SK-N-SH (cell line): ENCODE data around the gene NLGN1. TPM values are rescaled to one million over a fixed set of nuclear protein-coding genes. Genes with fewer than 3 reads are reported as not detected.

ENCODE experiments used
- CHD2 ChIP-seq: fragments of 150-350 bp; IDR thresholded peaks from 2 replicates; pipeline ENCODE4 v1.6.1; 2018; ENCODE audit warnings: low read length; ENCODE audit not compliant: partially characterized antibody
- ELF1 ChIP-seq: IDR thresholded peaks from 2 replicates; pipeline ENCODE4 v1.4.0; 2012
- EZH2phosphoT487 ChIP-seq: fragments of 200-600 bp; sonication (generic); IDR thresholded peaks from 2 replicates; pipeline ENCODE4 v1.6.1; 2017; ENCODE audit warnings: low read depth, mixed run types, mild to moderate bottlenecking, antibody characterized with exemption, moderate library complexity, borderline replicate concordance
- FOXM1 ChIP-seq: IDR thresholded peaks from 2 replicates; pipeline ENCODE4 v1.4.0; 2012; ENCODE audit warnings: low read depth, mild to moderate bottlenecking
- GATA2 ChIP-seq: sonication (generic); formaldehyde crosslinking; IDR thresholded peaks from 2 replicates; pipeline ENCODE4 v1.5.0; 2020; ENCODE audit warnings: mild to moderate bottlenecking, missing genetic modification reagents
- JUND ChIP-seq: IDR thresholded peaks from 2 replicates; pipeline ENCODE4 v1.4.0; 2012
- NFIC ChIP-seq: IDR thresholded peaks from 2 replicates; pipeline ENCODE4 v1.4.0; 2012; ENCODE audit warnings: borderline replicate concordance
- RCOR1 ChIP-seq: fragments of 150-350 bp; IDR thresholded peaks from 2 replicates; pipeline ENCODE4 v1.6.1; 2017; ENCODE audit warnings: antibody characterized with exemption, low read length
- TAF1 ChIP-seq: IDR thresholded peaks from 2 replicates; pipeline ENCODE4 v1.6.1; 2012; ENCODE audit warnings: low read depth, mild to moderate bottlenecking, low read length, moderate library complexity, borderline replicate concordance
- polyA plus RNA-seq, 3 experiments: library from polyadenylated mRNA; depleted of rRNA; stranded (reverse); fragments of >200 nt; gene quantifications; 2 replicates each; pipeline ENCODE4 v1.2.3, GENCODE V29; 2012
- TF ChIP-seq, protein P1 (sequence below): fragments of 200-600 bp; sonication (generic); IDR thresholded peaks from 2 replicates; pipeline ENCODE4 v1.6.1; 2017; ENCODE audit warnings: antibody characterized with exemption, mild to moderate bottlenecking, moderate library complexity
- TF ChIP-seq, protein P2 (sequence below): IDR thresholded peaks from 2 replicates; pipeline ENCODE4; 2012
- TF ChIP-seq, protein P3 (sequence below): fragments of 150-350 bp; IDR thresholded peaks from 2 replicates; pipeline ENCODE4 v1.6.1; 2017; ENCODE audit warnings: antibody characterized with exemption, low read length, low read depth, borderline replicate concordance
- TF ChIP-seq, protein P4 (sequence below): IDR thresholded peaks from 2 replicates; pipeline ENCODE4 v1.4.0; 2012; ENCODE audit warnings: low read depth, borderline replicate concordance
- TF ChIP-seq, protein P5 (sequence below): IDR thresholded peaks from 2 replicates; pipeline ENCODE4 v1.6.1; 2012; ENCODE audit warnings: mild to moderate bottlenecking, low read depth, low read length, moderate library complexity
- TF ChIP-seq, protein P6 (sequence below): IDR thresholded peaks from 2 replicates; pipeline ENCODE4 v1.4.0; 2012; ENCODE audit warnings: low read depth

The NLGN1 gene
- polyA plus RNA-seq, 1 of the 3 experiments (the other 2 are of a cell fraction), result 1.5 TPM

DNA sequence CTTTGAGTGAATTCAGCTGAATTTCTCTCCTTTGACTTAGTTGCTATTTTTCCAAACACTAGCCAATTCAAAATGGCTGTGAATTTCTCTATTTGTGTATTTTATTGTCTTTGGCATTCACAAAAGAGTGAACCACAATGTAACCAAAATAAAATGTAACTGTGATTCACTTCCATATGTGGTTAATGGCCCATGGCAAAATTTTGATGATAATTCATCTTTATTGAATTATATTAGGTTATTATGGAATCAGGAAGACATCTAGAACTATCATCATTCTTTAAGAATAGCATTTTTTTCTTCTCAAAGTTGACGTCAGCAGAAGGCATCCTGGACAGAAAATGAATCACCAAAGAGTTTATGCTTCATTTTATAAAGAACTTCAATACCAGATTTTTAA is 756.3 kb downstream of the NLGN1 start (continued):
- TF ChIP-seq, protein P1, sequence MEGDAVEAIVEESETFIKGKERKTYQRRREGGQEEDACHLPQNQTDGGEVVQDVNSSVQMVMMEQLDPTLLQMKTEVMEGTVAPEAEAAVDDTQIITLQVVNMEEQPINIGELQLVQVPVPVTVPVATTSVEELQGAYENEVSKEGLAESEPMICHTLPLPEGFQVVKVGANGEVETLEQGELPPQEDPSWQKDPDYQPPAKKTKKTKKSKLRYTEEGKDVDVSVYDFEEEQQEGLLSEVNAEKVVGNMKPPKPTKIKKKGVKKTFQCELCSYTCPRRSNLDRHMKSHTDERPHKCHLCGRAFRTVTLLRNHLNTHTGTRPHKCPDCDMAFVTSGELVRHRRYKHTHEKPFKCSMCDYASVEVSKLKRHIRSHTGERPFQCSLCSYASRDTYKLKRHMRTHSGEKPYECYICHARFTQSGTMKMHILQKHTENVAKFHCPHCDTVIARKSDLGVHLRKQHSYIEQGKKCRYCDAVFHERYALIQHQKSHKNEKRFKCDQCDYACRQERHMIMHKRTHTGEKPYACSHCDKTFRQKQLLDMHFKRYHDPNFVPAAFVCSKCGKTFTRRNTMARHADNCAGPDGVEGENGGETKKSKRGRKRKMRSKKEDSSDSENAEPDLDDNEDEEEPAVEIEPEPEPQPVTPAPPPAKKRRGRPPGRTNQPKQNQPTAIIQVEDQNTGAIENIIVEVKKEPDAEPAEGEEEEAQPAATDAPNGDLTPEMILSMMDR, result no peak
- TF ChIP-seq JUND (peak; percentile 58), EZH2phosphoT487 (no peak), TAF1 (no peak), FOXM1 (no peak), CHD2 (no peak), RCOR1 (no peak), GATA2 (CRISPR knock-in tag) (no peak), NFIC (peak; percentile 41; the same call in 1 of the 2 replicates), ELF1 (no peak)
- TF ChIP-seq, protein P2, sequence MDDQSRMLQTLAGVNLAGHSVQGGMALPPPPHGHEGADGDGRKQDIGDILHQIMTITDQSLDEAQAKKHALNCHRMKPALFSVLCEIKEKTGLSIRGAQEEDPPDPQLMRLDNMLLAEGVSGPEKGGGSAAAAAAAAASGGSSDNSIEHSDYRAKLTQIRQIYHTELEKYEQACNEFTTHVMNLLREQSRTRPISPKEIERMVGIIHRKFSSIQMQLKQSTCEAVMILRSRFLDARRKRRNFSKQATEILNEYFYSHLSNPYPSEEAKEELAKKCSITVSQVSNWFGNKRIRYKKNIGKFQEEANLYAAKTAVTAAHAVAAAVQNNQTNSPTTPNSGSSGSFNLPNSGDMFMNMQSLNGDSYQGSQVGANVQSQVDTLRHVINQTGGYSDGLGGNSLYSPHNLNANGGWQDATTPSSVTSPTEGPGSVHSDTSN, result peak; percentile 69
- TF ChIP-seq, protein P3, sequence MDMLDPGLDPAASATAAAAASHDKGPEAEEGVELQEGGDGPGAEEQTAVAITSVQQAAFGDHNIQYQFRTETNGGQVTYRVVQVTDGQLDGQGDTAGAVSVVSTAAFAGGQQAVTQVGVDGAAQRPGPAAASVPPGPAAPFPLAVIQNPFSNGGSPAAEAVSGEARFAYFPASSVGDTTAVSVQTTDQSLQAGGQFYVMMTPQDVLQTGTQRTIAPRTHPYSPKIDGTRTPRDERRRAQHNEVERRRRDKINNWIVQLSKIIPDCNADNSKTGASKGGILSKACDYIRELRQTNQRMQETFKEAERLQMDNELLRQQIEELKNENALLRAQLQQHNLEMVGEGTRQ, result no peak
- TF ChIP-seq, protein P4, sequence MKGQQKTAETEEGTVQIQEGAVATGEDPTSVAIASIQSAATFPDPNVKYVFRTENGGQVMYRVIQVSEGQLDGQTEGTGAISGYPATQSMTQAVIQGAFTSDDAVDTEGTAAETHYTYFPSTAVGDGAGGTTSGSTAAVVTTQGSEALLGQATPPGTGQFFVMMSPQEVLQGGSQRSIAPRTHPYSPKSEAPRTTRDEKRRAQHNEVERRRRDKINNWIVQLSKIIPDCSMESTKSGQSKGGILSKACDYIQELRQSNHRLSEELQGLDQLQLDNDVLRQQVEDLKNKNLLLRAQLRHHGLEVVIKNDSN, result no peak
- TF ChIP-seq, protein P5, sequence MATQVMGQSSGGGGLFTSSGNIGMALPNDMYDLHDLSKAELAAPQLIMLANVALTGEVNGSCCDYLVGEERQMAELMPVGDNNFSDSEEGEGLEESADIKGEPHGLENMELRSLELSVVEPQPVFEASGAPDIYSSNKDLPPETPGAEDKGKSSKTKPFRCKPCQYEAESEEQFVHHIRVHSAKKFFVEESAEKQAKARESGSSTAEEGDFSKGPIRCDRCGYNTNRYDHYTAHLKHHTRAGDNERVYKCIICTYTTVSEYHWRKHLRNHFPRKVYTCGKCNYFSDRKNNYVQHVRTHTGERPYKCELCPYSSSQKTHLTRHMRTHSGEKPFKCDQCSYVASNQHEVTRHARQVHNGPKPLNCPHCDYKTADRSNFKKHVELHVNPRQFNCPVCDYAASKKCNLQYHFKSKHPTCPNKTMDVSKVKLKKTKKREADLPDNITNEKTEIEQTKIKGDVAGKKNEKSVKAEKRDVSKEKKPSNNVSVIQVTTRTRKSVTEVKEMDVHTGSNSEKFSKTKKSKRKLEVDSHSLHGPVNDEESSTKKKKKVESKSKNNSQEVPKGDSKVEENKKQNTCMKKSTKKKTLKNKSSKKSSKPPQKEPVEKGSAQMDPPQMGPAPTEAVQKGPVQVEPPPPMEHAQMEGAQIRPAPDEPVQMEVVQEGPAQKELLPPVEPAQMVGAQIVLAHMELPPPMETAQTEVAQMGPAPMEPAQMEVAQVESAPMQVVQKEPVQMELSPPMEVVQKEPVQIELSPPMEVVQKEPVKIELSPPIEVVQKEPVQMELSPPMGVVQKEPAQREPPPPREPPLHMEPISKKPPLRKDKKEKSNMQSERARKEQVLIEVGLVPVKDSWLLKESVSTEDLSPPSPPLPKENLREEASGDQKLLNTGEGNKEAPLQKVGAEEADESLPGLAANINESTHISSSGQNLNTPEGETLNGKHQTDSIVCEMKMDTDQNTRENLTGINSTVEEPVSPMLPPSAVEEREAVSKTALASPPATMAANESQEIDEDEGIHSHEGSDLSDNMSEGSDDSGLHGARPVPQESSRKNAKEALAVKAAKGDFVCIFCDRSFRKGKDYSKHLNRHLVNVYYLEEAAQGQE, result no peak
- TF ChIP-seq, protein P6, sequence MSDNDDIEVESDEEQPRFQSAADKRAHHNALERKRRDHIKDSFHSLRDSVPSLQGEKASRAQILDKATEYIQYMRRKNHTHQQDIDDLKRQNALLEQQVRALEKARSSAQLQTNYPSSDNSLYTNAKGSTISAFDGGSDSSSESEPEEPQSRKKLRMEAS, result no peak
- TF ChIP-seq, all 33 proteins: peak for 7
